GM18499 (cell line): ENCODE measurements around the gene TP53.

ENCODE experiments used
- ATAC-seq: cut with Tn5 transposase; IDR thresholded peaks from one replicate; pipeline ENCODE4 v1.9.1; 2021; ENCODE audit warnings: moderate number of reproducible peaks; ENCODE audit not compliant: insufficient read depth, unreplicated experiment

TP53 gene

GRCh38 chr17:7687072-7687907, at the start of gene TP53:
Gene TP53, minus strand, starts transcription at chr17:7687490. Its CDS starts 10,896 bp downstream, at chr17:7676594.
- no peak for ATAC-seq

DNA sequence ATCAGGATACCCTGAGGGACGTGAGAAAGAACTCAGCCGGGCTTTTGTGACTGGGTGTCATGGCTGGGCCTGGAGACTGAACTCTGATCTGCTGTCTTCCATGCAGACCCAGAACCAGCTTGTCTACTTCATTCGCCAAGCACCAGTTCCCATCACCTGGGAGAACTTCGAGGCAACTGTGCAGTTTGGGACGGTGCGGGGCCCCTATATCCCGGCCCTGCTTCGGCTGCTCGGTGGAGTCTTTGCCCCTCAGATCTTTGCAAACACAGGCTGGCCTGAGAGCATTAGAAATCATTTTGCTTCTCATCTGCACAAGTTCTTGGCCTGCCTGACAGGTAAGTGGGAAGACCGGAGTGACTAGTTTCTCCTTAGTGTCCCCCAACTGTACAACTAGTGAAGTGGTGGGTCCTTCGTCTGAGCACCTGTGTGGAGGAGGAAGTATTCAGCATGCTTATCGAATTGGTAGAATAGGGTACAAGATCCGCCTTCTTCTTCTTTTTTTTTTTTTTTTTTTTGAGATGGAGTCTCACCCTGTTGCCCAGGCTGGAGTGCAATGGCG, 45.8 kb upstream of the TP53 start:
- ATAC-seq = no peak

DNA sequence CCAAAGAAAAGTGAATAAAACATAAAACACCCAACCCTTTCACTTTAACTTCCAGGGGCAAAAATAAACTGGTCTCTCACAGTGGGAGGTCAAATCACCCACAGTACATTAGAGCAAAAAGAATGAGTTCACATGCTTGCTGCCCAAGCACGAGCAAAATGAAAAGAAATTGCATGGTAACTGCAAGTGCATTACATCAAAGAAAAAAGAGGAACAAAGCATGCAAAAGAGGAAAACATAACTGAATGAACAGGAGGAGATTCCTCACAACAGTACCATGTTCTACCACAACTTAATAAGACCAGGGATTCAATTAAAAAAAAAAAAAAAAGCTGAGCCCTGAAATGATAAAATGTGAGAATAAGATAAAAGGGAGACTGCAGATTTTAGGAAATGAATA, 42.5 kb upstream of the TP53 start:
- ATAC-seq = no peak

DNA sequence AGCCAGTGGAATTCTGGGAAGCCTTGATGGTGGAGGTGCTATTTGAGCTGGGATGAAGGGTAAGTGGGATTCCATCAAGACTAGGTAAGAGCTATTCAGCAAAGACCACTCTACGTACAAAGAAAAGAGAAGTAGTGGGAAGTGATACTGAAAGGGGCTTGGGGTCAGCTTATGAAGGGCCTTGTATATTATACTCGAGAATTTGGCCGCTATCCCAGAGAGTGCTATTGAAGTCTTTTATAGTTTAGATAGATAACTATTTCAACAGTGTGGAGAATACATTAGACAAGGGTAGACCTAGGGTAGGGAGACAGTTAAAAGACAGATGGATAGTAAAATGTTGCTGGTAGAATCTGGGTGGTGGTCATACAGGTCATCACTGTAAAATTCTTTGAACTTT, 40.6 kb upstream of the TP53 start:
- no peak for ATAC-seq

- no peak for ATAC-seq
These were observed 34.3 kb upstream of the TP53 start for GRCh38 chr17:7721612-7722011.

- ATAC-seq = no peak
These were observed 32.8 kb upstream of the TP53 start for GRCh38 chr17:7720125-7720524.

GRCh38 chr17:7719661-7720060, 32.4 kb upstream of the TP53 start:
- no peak for ATAC-seq

DNA sequence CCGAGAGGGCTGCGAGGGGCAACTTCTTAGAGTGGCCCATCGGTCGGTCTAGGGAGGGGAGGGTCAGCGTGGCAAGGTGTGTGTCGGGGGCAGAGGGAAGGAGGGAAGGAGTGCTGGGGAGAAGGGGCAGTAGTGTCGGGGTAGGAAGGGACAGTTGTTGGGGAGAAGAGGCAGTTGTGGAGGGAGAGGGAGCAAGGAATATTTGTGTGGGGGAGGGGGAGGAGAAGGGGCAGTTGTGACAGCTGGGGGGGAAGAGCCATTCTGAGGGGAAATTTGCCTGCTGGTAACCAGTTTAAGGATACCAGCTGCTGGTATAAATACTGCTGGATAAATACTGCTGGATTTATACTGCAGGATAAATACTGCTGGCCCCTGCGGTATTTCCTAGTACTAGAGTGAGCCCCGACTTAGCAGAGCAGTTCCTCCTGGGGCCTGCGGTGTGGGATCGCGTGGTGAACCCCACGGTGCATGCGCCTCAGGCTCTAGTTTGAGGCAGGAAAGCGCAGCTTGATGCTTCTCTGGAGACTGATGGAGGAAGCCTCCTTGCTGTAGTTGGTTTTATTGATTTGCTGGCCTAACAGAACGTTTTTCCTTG, 30.6 kb upstream of the TP53 start:
- no peak for ATAC-seq

DNA sequence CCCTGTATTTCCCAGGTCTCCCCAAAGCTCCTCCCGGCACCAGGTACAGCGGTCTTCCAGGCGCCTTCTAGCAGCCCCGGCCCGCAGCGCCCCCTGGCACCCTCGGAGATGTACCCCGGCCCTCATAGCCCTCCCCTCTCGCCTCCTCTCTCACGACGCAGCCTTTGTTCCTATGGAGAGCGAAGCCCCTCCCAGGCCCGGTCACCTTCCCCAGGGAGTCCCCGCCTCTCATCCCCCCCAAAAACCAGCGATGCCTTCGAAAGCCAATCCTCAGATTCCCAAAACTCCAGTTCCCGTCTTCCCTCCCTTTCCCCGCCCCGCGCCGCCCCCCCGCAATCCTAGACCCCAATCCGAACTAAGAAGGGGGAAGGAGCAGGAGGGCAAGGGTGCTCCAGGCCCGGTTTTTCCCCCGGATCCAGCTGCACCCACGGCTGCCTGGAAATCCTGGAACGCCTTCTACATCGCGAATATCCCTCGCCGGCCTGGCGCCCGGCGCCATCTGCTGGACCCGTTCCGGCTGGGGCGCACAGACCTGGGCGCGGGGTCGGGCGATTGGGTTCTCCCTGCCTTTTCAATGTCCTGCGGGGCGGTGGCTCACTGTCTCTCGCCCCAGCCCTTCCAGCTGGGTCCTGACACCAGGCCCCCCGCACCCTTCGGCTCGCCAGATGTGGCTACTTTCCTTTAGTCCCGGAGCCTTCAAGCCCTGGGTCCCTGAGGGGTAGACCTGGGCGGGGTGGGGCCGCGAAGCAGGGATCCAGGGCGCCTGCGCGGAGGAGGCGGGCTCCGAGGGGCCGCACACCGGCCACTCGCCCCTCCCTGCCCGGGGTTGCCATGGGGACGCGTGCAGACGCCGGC, 29.8 kb upstream of the TP53 start, which contains the start of gene DNAH2:
TSS of gene DNAH2 (plus strand) at position 844 of the 855 bp plus-strand sequence. CDS start 1,991 bp downstream, outside the sequence.
- ATAC-seq = no peak

GRCh38 chr17:7715936-7716886, 28.9 kb upstream of the TP53 start:
- no peak for ATAC-seq

GRCh38 chr17:7714721-7715594, 27.7 kb upstream of the TP53 start:
- no peak for ATAC-seq

DNA sequence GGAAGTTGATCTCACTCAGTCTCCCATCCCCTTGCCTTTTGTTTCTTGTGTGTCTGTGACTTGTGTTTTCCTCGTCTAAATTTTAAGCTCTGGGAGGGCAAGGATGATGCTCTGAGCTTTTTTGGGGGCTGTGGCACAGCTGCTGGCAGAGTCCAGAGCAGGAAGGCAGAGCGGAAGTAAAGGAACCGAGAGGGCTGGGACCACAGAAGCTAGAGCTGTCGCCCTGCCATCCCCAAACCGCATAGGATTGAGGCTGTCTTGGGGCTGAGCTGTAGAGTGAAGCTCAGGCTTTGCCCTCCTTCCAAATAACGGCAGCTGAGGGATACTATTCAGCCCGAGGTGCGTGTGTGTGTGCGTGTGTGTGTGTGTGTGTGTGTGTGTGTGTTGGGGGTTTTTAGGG, 26.5 kb upstream of the TP53 start:
- ATAC-seq = no peak

DNA sequence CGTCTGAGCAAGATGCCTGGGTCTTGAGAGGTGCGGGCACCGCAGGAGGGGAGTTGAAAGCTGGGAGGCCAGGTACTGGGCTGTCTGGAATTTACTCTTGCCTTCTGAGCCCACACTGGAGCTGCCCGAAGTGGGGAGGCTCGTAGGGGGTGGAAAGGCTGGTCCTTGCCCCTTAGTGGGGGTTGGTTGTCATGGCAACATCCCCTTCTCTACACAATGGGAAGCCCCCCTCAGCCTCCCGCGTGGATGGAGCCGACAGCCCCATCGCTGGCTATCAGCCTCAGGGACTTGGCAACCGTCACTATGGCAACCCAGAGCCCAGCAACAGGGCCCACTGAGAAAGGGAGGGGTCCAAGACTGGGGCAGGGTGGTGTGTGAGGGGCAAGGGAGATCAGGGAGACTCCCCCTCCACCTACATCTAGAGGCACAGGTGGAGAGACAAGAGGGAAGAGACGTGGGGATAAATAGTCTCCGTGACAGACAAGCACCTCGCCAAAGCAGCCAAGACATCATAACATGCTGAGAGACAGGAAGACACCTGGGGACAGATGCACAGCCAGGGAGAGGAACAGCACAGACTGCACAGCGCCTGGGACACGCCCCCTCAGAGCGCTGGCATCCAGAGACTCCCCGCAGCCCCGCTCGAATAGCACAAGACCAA, 25.0 kb upstream of the TP53 start:
- no peak for ATAC-seq

DNA sequence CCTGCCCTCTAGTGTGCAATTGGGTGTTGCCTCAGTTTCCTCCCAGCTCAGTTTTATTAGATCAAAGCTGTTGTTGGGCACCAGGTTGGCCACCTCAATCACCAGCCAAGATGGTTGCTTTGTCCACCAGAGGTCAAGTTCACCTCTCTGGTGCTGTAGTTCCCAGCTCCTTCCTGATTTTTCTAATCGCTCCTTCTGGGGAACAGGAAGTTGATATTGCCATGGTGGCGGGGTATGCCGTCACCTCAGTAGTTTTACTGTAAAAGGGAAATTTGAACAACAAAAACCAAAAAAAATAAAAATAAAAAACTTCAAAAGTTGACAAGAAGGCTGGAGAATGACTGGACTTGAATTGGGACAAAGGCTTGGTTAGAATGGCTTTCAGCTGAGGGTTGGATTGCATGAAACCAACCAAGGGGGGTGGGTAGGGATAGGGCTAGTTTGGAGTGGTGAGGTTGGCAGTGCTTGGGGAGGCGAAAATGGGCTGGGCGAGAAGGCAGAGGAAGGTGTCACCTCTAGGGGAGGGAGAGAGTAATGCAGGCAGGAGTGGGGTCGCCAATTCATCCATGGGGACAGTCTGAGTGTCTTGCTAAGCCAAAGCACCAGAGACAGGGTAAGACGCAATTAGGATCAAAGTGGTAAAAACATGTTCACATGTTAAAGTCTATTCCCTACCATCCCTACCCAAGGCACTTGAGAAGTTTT, 23.9 kb upstream of the TP53 start:
- no peak for ATAC-seq

GRCh38 chr17:7710301-7710700, 23.0 kb upstream of the TP53 start:
- no peak for ATAC-seq

DNA sequence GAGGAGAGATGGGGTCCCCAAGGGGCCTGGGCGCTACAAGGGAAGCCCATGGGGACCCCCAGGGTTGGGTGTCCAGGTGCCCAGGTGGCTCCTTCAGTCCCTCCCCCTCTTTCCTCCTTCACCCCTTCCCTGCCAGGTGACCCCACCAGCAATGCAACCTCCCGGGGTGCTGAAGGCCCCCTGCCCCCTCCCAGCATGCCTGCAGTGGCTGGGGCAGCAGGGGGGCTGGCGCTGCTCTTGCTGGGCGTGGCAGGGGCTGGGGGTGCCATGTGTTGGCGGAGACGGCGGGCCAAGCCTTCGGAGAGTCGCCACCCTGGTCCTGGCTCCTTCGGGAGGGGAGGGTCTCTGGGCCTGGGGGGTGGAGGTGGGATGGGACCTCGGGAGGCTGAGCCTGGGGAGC, 21.7 kb upstream of the TP53 start:
- ATAC-seq = no peak
